HFF-Myc (cell line): ENCODE data around the gene APOBEC3G.

Experiments
- DNase-seq: peaks from one replicate; pipeline ENCODE4 v3.0.0-alpha.2; 2011; ENCODE audit warnings: low read depth; ENCODE audit errors: extremely low read depth
- H3K4me3 ChIP-seq: replicated peaks from 2 replicates; pipeline ENCODE4 v1.5.1; 2011; ENCODE audit warnings: low read depth, mild to moderate bottlenecking, control low read depth, low read length
- TF ChIP-seq, protein P1 (sequence below): IDR thresholded peaks from 2 replicates; pipeline ENCODE4 v1.5.1; 2012; ENCODE audit warnings: mild to moderate bottlenecking, low read depth, low read length, control low read depth; ENCODE audit errors: missing control alignments

APOBEC3G gene

DNA sequence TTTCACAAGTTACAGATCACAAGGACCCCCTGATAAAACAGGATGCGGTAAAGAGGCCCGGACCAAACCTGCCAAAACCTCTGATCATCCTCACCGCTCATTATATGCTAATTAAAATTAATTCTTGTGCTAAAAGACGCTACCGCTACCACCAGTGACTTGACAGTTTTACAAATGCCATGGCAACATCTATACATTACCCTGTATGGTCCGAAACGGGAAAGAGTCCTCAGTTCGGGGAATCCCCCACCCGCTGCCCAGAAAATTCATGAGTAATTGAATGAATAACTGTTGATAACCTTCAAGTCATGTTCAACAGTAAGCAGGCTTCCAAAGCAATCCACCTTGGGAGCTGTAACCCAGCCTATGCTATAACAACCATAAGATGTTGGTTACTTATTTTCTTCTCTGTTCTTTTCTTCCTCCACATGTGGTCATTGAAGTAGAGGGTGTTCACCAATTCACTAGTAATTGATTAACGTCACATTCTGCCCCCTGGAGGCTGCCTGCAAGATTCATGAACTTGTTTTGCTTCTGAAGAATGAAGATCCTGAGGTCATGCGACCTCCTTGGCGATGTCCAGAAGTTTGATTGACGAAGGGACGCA is 40.6 kb downstream of the APOBEC3G start:
- TF ChIP-seq, protein P1, sequence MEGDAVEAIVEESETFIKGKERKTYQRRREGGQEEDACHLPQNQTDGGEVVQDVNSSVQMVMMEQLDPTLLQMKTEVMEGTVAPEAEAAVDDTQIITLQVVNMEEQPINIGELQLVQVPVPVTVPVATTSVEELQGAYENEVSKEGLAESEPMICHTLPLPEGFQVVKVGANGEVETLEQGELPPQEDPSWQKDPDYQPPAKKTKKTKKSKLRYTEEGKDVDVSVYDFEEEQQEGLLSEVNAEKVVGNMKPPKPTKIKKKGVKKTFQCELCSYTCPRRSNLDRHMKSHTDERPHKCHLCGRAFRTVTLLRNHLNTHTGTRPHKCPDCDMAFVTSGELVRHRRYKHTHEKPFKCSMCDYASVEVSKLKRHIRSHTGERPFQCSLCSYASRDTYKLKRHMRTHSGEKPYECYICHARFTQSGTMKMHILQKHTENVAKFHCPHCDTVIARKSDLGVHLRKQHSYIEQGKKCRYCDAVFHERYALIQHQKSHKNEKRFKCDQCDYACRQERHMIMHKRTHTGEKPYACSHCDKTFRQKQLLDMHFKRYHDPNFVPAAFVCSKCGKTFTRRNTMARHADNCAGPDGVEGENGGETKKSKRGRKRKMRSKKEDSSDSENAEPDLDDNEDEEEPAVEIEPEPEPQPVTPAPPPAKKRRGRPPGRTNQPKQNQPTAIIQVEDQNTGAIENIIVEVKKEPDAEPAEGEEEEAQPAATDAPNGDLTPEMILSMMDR: peak; percentile 48
- H3K4me3 ChIP-seq: no peak overlapping the region
- no peak for DNase-seq

DNA sequence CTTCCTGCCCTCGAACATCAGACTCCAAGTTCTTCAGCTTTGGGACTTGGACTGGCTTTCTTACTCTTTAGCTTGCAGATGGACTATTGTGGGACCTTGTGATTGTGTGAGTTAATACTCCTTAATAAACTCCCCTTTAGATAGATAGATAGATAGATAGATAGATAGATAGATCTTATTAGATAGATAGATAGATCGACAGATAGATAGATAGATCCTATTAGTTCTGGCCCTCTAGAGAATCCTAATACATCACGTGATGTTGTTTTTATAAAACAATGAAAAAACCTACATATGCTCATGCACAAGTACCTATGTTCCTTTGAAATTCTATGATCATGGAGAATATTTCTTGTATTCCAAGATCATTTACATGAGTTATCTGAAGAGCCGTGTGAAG is 43.9 kb downstream of the APOBEC3G start:
- no peak overlapping the region for H3K4me3 ChIP-seq
- no peak for DNase-seq
- TF ChIP-seq, protein P1: no peak

DNA sequence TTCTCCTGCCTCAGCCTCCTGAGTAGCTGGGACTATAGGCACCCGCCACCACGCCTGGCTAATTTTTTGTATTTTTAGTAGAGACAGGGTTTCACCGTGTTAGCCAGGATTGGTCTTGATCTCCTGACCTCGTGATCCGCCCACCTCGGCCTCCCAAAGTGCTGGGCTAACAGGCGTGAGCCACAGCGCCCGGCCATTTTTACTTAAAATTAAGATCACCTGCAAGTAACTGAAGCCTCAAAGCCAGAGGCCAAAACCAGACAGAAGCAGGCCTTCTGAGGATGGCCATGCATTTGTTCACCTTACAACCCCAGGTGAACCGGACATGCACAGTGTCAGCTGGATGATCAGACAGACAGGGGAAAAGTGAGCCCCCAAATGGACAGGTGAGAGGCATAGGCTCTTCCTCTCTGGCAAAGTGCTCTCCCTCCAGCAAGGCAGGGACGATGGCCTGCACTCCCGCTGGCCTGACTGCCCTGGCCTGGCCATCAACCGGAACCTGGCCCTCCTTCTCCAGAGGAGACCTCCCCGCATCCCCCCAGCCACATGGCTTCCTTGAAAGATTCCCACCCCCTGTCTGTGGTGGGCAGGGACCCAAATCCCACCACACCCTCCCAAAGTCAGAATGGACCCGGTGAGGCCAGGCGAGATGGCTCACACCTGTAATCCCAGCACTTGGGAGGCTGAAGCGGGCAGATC is 45.8 kb downstream of the APOBEC3G start:
- TF ChIP-seq, protein P1: no peak
- no peak overlapping the region for H3K4me3 ChIP-seq
- no peak for DNase-seq

DNA sequence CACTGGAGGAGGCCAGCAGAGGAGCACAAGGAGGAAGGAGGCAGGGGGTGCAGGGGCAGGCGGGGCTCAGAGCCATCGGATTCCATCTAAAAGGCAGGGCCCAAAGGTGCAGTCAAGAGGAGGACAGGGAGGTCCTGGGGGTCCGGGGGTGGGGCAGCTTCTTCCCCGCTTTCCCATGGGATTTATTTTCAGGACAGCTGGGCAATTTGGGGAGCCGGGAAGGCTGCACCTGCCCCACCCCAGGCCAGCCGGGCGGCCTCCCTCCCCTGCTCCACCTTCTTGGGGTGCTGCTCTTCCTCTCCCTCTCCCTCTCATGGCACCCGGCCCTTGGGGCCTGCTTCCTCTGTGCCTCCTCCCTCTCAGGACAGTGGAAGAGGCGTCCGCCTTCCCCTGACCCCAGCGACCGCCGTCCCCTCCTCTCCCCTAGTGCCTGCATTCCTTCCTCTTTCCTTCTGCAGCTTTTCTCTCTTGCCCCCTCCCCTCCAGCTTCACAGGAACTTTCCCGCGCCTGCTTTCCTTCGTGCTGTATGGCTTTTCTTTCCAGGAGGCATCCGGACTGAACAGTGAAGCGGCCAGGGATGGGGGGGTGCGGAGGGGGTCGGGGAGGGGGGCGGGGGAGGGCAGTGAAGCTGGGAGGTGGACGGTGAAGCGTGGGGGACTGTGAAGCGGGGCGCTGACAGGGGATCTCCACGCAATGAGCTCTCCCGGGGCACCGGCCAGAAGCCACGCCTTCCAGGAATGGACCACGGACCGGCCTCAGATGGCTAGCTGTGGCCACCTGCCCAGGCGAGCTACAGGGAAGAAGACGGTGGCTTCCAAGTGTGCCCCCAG is 46.9 kb downstream of the APOBEC3G start:
- TF ChIP-seq, protein P1: no peak
- no peak for DNase-seq
- no peak overlapping the region for H3K4me3 ChIP-seq

DNA sequence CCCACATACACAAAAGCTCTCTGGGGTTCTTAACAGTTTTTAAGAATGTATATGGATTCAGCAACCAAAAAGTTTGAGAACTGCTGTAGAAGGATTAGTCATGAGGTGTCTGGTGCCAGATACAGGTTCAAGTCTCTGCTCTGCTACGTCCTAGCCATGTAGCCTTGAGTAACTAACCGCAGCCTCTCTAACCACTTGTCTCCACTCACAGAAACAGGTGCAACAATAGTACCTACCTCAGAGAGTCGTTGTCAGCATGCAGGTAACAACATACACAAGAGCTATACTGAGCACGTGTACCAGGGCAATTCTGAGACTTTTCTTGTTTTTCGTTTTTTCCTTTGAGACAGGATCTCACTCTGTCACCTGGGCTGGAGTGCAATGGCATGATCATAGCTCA is 48.5 kb downstream of the APOBEC3G start:
- TF ChIP-seq, protein P1: no peak
- no peak overlapping the region for H3K4me3 ChIP-seq
- DNase-seq: no peak

DNA sequence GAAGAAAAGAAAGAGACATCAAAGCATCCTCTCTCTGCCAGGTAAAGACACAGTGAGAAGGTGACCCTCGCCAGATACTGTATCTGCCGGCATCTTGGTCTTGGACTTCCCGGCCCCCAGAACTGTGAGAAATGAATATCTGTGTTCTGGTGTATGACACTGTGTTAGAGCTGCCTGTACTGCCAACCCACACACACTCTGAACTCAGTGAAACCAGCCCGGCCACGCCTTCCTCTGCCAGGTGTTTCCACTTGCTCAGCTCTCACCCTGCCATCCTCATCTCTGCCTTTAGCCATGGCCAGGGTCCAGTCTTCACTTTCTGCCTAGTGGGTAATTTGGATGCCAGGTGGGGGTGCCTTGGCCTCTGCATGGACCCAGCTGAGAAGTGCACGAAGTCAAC is 51.4 kb downstream of the APOBEC3G start:
- TF ChIP-seq, protein P1: no peak
- no peak overlapping the region for H3K4me3 ChIP-seq
- DNase-seq: no peak
